Neural progenitor cell (in vitro differentiated cells): ENCODE data around the gene HOXD1. TPM values are rescaled to one million over a fixed set of nuclear protein-coding genes. Genes with fewer than 3 reads are reported as not detected.

Experiments
- DNase-seq: peaks from one replicate; pipeline ENCODE4 v3.0.0-alpha.2; 2016; ENCODE audit warnings: low spot score
- H2AFZ ChIP-seq: fragments of 200-600 bp; sonication (generic); replicated peaks from 2 replicates; pipeline ENCODE4 v1.6.1; 2016; ENCODE audit warnings: antibody characterized with exemption
- H3F3A ChIP-seq: fragments of 200-600 bp; sonication (generic); 2 replicates; pipeline ENCODE4 v1.6.1; 2016; ENCODE audit warnings: antibody characterized with exemption, low read depth
- H3K27ac ChIP-seq: fragments of 200-600 bp; sonication (generic); 2 replicates; pipeline ENCODE4 v1.5.1; 2016; ENCODE audit warnings: mild to moderate bottlenecking
- H3K27me3 ChIP-seq: fragments of 200-600 bp; sonication (generic); 2 replicates; pipeline ENCODE4 v1.6.1; 2016; ENCODE audit warnings: mild to moderate bottlenecking, moderate library complexity
- H3K36me3 ChIP-seq: fragments of 200-600 bp; sonication (generic); 2 replicates; pipeline ENCODE4 v1.5.1; 2016
- H3K4me1 ChIP-seq: fragments of 200-600 bp; sonication (generic); 2 replicates; pipeline ENCODE4 v1.6.1; 2016; ENCODE audit warnings: mixed run types
- H3K4me2 ChIP-seq: fragments of 200-600 bp; sonication (generic); 2 replicates; pipeline ENCODE4 v1.6.1; 2016
- H3K4me3 ChIP-seq: fragments of 200-600 bp; sonication (generic); 2 replicates; pipeline ENCODE4 v1.5.1; 2016
- H3K79me2 ChIP-seq: fragments of 200-600 bp; sonication (generic); 2 replicates; pipeline ENCODE4 v1.6.1; 2016; ENCODE audit warnings: low read depth
- H3K9ac ChIP-seq: fragments of 200-600 bp; sonication (generic); 2 replicates; pipeline ENCODE4 v1.6.1; 2016
- H3K9me3 ChIP-seq: fragments of 200-600 bp; sonication (generic); 2 replicates; pipeline ENCODE4 v1.5.1; 2016; ENCODE audit warnings: low read depth
- H4K20me1 ChIP-seq: fragments of 200-600 bp; sonication (generic); 2 replicates; pipeline ENCODE4 v1.6.1; 2016; ENCODE audit warnings: low read depth
- H3K27ac Mint-ChIP-seq: 3 replicates; pipeline ENCODE4 v1.8.0; 2021; ENCODE audit warnings: mixed read lengths
- H3K27me3 Mint-ChIP-seq: 2 replicates; pipeline ENCODE4 v1.8.0; 2022; ENCODE audit warnings: low read depth, mild to moderate bottlenecking, inconsistent platforms, moderate library complexity, mixed read lengths; ENCODE audit not compliant: insufficient read depth
- H3K36me3 Mint-ChIP-seq: 3 replicates; pipeline ENCODE4 v1.8.0; 2021; ENCODE audit warnings: mixed read lengths
- H3K4me1 Mint-ChIP-seq: 3 replicates; pipeline ENCODE4 v1.8.0; 2021; ENCODE audit warnings: mixed read lengths
- H3K4me3 Mint-ChIP-seq: 3 replicates; pipeline ENCODE4 v1.8.0; 2021; ENCODE audit warnings: mild to moderate bottlenecking, moderate library complexity, mixed read lengths
- H3K9me3 Mint-ChIP-seq: 3 replicates; pipeline ENCODE4 v1.8.0; 2020; ENCODE audit warnings: mixed read lengths
- EZH2 ChIP-seq: fragments of 200-600 bp; sonication (generic); IDR thresholded peaks from 2 replicates; pipeline ENCODE4 v1.6.1; 2017; ENCODE audit warnings: antibody characterized with exemption, mild to moderate bottlenecking, moderate library complexity
- EZH2phosphoT487 ChIP-seq: fragments of 200-600 bp; sonication (generic); IDR thresholded peaks from 2 replicates; pipeline ENCODE4 v1.6.1; 2017; ENCODE audit warnings: antibody characterized with exemption
- total RNA-seq: library from RNA; depleted of rRNA; stranded (reverse); fragments of >200 nt; gene quantifications from 2 replicates; pipeline ENCODE4 v1.2.3, GENCODE V29; 2015; ENCODE audit warnings: low replicate concordance
- TF ChIP-seq, protein P1 (sequence below): fragments of 200-600 bp; sonication (generic); IDR thresholded peaks from 2 replicates; pipeline ENCODE4 v1.5.1; 2017; ENCODE audit warnings: antibody characterized with exemption, mild to moderate bottlenecking

Gene HOXD1
- total RNA-seq, result not detected in 2 replicates

DNA sequence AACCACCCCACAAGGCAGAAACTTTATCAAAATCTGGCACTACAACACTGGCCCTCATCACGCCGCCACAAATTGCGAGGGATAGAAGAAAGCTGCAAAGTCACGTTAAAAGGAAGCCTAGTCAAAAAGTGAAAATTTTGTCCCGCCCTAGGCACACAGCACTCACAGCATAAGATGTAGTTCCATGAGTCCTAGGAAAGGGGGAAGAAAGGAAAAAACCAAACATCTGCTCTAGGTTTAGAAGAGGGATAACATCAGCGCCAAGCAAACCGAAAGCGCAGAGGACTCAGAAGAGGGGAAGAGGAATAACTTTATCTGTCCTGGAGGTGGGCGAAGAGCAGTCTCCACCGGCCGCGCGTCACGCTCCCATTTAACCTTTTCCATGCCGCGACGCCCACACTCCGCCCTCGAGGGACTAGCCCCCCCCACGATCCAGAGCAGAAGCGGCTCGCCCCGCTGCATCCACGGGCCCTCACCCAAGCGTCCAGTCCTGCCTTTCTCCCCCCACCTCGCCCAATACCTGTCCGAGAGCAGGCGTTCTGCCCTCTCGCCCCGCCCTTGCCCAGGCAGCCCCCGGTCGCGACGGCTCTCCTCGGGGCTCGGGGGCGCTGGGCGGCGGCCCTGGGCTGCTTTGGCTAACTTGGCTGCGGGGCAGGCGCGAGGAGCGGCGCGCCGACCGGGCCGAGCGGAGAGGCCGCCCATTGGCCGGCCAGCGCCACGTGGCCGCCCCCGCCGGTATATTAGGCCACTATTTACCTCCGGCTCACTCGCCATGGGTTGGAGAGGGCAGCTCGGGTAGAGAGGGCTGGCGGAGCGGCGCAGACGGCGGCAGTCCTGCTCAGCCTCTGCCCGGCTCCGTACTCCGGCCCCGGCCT is at the start of gene HOXD1:
HOXD1 (plus strand) TSS at position 770 of the 875 bp plus-strand sequence. CDS start 134 bp downstream, outside the sequence.
- Mint-ChIP-seq H3K4me1 (peaks cover 6% of the 10 kb centered on the region), H3K36me3 (no peaks in the 10 kb centered on the region), H3K27ac (no peak within 1 kb of the TSS), H3K4me3 (peak within 1 kb of the TSS; percentile 81), H3K27me3 (peaks cover 78% of the 10 kb centered on the region), H3K9me3 (peaks cover 7% of the 10 kb centered on the region)
- DNase-seq, result peak; percentile 63
- TF ChIP-seq EZH2 (peak; percentile 2), EZH2phosphoT487 (peak; percentile 81)
- TF ChIP-seq, protein P1, sequence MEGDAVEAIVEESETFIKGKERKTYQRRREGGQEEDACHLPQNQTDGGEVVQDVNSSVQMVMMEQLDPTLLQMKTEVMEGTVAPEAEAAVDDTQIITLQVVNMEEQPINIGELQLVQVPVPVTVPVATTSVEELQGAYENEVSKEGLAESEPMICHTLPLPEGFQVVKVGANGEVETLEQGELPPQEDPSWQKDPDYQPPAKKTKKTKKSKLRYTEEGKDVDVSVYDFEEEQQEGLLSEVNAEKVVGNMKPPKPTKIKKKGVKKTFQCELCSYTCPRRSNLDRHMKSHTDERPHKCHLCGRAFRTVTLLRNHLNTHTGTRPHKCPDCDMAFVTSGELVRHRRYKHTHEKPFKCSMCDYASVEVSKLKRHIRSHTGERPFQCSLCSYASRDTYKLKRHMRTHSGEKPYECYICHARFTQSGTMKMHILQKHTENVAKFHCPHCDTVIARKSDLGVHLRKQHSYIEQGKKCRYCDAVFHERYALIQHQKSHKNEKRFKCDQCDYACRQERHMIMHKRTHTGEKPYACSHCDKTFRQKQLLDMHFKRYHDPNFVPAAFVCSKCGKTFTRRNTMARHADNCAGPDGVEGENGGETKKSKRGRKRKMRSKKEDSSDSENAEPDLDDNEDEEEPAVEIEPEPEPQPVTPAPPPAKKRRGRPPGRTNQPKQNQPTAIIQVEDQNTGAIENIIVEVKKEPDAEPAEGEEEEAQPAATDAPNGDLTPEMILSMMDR, result no peak
- Histone ChIP-seq H3K4me1 (no peaks in the 10 kb centered on the region), H3K36me3 (no peaks in the 10 kb centered on the region), H3K27ac (no peak within 1 kb of the TSS), H3K27me3 (peaks cover 100% of the 10 kb centered on the region), H4K20me1 (peaks cover 47% of the 10 kb centered on the region), H3K9ac (no peak within 1 kb of the TSS), H3K9me3 (no peaks in the 10 kb centered on the region), H2AFZ (peak within 1 kb of the TSS; percentile 11), H3K79me2 (no peaks in the 10 kb centered on the region), H3K4me2 (peak within 1 kb of the TSS; percentile 74), H3K4me3 (peak within 1 kb of the TSS; percentile 28), H3F3A (no peaks in the 10 kb centered on the region)

DNA sequence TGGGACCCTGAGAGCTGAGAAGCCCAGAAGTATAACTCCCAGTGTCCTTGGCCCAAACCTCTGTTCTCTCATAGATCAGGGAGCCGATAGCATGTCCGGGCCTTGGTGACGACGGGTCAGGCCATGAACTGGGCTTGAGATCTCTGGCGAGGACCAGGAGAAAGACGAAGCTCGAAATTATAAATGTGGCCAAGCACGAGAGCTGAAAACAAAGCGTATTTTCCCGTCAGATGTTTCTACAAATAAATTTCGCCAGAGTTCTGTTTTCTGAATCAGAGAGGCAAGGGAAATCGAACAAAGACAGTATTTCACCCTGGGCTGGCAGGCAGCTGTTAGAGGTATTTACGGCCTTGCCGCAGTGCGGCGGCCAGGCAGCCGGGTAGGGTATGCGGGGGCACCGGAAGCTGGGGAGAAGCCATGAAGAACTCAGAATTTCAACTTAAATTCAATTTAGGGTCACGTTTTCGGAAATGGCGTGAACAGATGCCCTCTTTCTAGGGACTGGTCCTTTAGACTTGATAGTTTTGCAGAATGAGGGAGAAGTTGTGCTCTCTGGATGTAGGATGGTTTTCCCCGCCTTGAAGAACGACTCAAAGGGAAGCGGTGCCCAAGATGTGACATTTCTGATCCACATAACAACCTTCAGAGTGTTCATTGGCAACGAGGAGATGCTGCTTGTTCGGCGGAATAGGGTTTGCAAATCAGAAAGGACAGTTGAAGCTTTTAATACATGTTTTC is 49.4 kb upstream of the HOXD1 start:
- no peaks in the 10 kb centered on the region for H3K4me1 ChIP-seq
- peaks cover 79% of the 10 kb centered on the region for H3K27me3 Mint-ChIP-seq
- peaks cover 100% of the 10 kb centered on the region for H3K27me3 ChIP-seq
- H4K20me1 ChIP-seq, result peaks cover 44% of the 10 kb centered on the region
- no peak overlapping the region for H3K4me3 ChIP-seq
- no peaks in the 10 kb centered on the region for H3F3A ChIP-seq
- H3K79me2 ChIP-seq, result no peaks in the 10 kb centered on the region
- H3K4me3 Mint-ChIP-seq, result no peak overlapping the region
- H3K27ac Mint-ChIP-seq, result no peak overlapping the region
- no peak overlapping the region for H3K27ac ChIP-seq
- TF ChIP-seq, protein P1, result no peak
- TF ChIP-seq EZH2, result peak; percentile 63
- no peak overlapping the region for H2AFZ ChIP-seq
- H3K36me3 Mint-ChIP-seq, result no peaks in the 10 kb centered on the region
- peaks cover 12% of the 10 kb centered on the region for H3K9me3 Mint-ChIP-seq
- no peak overlapping the region for H3K4me2 ChIP-seq
- peaks cover 4% of the 10 kb centered on the region for H3K4me1 Mint-ChIP-seq
- H3K36me3 ChIP-seq, result no peaks in the 10 kb centered on the region
- no peak for DNase-seq
- H3K9ac ChIP-seq, result no peak overlapping the region
- no peaks in the 10 kb centered on the region for H3K9me3 ChIP-seq

DNA sequence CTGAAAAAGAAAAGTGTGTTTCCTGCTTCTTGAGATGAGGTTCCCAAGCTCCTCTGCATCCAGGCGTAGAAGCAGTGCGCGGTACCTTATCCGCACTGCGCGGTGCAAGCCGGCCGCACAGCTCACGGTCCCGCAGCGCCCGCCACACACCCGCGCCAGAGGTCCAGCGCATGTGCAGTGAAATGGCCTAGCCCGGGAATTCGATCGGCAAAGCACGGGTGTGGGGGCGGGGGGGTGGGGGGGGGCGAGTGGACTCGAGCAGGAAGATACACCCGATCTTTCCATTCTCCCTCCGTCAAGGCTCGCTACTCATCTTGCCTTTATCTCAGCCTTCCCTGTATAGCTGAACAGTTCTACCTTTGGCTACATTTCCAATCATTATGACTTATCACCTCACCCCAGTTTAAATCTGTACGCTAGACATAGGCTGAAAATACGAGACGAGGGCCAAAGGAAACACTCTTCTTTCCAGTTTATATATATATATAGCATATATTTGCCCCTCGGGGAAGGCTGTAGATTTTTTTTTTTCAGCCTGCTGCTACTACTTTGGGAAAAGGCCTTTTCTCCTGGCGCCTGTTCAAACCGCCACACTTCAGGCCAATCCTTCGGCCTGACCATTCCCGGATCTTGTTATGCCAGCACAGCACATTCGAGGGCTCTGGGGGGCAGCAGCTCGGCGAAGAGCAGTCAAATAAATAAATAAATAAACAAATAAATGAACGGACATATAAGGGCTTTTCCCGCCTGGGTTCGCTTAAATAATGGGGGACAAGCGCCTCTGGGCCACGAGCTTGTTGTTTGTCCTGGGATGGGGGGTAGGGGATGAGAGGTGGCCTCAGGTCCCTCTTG is 48.6 kb upstream of the HOXD1 start:
- no peaks in the 10 kb centered on the region for H3K4me1 ChIP-seq
- Mint-ChIP-seq H3K4me1 (peaks cover 4% of the 10 kb centered on the region), H3K36me3 (no peaks in the 10 kb centered on the region), H3K9me3 (peaks cover 12% of the 10 kb centered on the region), H3K27ac (no peak overlapping the region), H3K4me3 (no peak overlapping the region), H3K27me3 (peaks cover 76% of the 10 kb centered on the region)
- no peaks in the 10 kb centered on the region for H3K79me2 ChIP-seq
- DNase-seq, result no peak
- TF ChIP-seq EZH2phosphoT487 (no peak), EZH2 (no peak)
- TF ChIP-seq, protein P1, result no peak
- no peaks in the 10 kb centered on the region for H3K36me3 ChIP-seq
- peak overlapping the region; percentile 81 for H2AFZ ChIP-seq
- peaks cover 36% of the 10 kb centered on the region for H4K20me1 ChIP-seq
- H3K27me3 ChIP-seq, result peaks cover 100% of the 10 kb centered on the region
- H3K9me3 ChIP-seq, result no peaks in the 10 kb centered on the region
- peak overlapping the region; percentile 73 for H3K4me2 ChIP-seq
- H3K27ac ChIP-seq, result no peak overlapping the region
- no peak overlapping the region for H3K9ac ChIP-seq
- H3F3A ChIP-seq, result no peaks in the 10 kb centered on the region
- peak overlapping the region; percentile 51 for H3K4me3 ChIP-seq
